Measurements from ENCODE around the gene KLRG1.

KLRG1 gene

GRCh38 chr12:8985213-8985754 is 4.1 kb upstream of the KLRG1 start:
- DNase-seq (ENCODE audit: low read depth in 2 of 2): no peak

DNA sequence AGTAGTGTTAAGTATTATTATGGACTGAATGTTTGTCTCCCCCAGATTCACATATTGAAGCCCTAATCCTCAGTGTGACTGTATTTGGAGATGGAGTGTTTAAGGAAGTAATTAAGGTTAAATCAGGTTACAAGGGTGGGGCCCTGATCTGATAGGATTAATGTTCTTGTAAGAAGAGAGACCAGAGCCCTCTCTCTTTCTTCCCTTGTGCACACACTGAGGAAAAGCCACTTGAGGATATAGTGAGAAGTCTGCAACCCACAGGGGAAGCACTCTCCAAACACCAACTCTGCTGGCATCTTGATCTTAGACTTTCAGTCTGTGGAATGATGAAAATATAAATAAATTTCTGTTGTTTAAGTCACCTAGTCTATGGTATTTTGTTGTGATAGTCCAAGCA is 2.2 kb upstream of the KLRG1 start:
- no peak for DNase-seq (ENCODE audit: low read depth in 2 of 2)

- DNase-seq (ENCODE audit: low read depth in 2 of 2): no peak
These were observed 1.7 kb upstream of the KLRG1 start for GRCh38 chr12:8987685-8988084.

DNA sequence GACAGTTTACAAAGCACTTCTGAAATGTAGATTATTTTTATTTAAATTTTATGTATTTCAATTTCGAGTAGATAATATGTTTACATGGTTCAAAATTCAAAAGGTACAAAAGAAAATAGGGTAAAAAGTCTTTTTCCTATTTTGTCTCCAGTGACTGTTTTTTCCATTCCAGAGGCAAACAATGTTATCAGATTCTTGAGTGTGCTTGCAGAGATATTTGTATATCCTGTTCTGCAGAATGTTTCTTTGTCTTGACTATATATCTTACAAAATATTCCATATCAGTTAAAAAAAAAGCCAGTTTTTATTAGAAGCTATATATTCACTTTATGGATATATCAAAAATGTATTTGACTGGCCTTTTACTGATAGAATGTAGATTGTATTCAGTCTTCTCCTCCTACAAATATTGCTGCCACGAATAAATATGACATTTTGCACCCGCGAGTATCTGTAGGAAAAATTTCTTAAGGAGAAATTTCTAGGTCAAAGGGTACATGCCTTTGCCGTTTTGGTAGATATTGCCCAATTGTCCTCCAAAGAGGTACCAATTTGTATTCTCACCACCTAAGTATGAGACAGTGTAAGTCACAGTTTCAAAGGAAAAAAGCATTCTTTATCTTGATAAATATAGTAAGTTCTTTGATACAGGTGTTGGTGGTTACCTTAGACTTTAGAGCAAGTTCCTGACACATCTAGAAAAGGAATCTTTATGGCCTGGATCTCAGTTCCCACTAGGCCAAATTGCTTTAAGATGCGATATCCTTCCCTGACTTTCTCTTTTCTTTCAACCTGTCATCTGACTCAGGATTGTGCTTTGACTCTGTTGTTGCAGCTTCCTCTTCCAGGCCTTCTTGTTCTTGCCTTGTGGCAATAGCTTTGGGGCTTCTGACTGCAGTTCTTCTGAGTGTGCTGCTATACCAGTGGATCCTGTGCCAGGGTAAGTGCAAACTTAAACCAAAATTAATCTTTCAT is 2.3 kb downstream of the KLRG1 start:
- DNase-seq (ENCODE audit: low read depth in 2 of 2): no peak

DNA sequence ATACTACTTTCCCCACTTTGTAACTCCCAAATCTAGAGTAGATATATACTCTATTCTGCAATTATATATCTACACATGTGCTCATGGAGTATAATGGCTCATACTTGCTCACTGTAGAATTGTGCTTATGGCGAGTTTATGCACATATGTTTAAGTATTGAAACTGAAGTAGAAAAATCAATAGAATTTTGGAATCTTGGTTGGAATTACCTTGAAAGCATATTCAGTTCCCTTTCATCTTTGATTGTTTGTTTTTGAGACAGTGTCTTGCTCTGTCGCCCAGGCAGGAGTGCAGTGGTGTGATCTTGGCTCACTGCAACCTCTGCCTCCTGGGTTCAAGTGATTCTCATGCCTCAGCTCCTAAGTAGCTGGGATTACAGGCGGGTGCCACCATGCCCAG is 4.5 kb downstream of the KLRG1 start:
- no peak for DNase-seq (ENCODE audit: low read depth in 2 of 2)

DNA sequence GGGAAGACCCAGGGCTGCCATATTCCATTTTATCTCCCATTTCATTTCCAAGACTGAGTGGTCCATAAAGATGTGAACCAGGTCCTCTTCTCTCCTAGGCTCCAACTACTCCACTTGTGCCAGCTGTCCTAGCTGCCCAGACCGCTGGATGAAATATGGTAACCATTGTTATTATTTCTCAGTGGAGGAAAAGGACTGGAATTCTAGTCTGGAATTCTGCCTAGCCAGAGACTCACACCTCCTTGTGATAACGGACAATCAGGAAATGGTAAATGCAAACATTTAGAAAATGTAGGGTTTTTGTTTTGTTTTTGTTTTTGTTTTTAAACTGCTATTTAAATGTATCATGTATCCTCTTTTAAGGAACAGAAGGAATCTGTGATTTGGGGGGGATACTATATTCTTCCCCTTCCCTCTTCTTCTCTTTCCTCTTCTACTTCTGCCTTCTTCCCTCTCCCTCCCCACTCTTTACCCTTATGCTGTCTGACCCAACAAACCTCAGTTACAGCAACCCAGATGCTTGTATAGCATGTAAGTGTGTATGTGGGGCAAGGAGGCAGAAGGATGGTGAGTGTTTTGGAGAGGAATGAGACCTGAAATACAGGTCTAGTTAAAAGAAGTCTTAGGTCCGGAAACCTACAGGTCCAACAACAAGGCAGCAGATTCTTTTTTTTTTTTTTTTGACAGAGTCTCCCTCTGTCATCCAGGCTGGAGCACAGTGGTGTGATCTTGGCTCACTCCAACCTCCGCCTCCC is 5.9 kb downstream of the KLRG1 start:
- DNase-seq (ENCODE audit: low read depth in 2 of 2): no peak

DNA sequence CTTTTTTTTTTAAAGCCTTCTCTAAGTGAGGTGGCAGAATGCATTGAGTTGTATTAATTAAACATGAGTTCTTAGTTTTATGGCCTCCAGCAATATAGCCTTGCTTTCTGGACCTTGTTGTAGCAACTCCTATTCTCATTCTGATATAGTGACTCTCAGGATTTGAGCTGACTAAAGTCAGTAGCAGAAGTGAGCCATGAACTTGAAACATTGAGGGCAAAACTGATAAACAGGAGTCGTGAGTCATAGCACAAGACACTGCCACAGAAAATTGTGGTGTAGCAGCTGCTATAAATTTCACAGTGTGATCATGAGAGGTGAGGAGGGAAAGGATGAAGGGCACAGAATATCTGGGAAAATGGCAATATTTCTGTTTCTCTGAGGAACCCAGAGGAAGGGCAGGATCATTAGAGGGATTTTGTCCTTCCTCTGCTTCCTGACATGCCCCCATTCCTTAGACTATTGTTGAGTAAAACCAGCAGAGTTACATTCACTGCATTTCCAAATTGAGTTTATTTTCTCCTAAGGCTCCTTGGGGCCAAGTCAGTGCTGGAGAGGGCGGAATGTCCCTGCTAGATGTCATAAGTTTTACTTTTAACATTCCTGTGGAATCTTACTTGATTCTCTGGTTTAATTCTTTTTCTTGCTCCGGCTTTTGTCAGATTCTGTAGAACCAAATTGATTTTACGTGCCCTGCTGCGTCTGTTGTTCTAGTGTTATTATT is 7.5 kb downstream of the KLRG1 start:
- DNase-seq (ENCODE audit: low read depth in 2 of 2): peak in 1 of 2 donors; percentile 7

DNA sequence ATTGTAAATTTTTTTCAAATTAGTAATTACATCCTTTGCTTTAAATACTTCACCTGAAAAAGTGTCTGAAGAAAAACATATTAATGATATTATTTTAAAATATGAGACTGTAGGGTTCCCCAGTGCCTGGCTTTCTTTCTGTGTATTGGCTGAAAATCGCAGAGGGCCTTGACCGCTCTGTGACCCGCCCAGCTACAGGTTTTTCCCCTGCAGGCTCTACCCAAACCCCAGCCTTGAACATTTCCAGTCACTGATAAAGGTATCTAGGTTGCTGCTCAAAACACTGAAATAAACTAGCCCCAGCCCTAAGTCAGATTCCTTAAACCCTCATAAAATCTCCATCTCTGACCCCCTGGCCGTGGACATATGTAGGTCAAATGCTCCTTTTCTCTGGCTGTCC is 11.9 kb downstream of the KLRG1 start:
- DNase-seq (ENCODE audit: low read depth in 2 of 2): no peak

- no peak for DNase-seq (ENCODE audit: low read depth in 2 of 2)
These were observed 13.0 kb downstream of the KLRG1 start for GRCh38 chr12:9002335-9002734.

GRCh38 chr12:9022592-9022991 is 33.2 kb downstream of the KLRG1 start:
- no peak for DNase-seq (ENCODE audit: low read depth in 2 of 2)

DNA sequence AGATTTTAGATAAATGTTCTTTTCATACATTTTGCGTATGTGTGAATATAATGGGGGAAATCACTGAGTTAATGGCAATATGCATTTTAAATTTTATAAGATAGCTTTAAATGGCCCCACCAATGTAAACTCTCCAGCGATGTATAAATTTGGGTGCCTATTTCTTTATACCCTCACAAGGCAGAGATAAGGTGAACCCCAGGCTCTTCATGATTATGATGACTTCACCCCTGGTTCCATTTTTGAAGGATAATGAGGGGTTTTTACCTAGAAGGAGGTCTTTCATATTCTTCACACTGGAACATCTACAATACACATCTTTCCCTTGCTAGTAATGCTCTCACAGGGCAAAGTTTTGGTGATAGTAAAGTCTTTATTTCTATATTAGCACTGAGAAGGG is 35.2 kb downstream of the KLRG1 start:
- no peak for DNase-seq (ENCODE audit: low read depth in 2 of 2)

DNA sequence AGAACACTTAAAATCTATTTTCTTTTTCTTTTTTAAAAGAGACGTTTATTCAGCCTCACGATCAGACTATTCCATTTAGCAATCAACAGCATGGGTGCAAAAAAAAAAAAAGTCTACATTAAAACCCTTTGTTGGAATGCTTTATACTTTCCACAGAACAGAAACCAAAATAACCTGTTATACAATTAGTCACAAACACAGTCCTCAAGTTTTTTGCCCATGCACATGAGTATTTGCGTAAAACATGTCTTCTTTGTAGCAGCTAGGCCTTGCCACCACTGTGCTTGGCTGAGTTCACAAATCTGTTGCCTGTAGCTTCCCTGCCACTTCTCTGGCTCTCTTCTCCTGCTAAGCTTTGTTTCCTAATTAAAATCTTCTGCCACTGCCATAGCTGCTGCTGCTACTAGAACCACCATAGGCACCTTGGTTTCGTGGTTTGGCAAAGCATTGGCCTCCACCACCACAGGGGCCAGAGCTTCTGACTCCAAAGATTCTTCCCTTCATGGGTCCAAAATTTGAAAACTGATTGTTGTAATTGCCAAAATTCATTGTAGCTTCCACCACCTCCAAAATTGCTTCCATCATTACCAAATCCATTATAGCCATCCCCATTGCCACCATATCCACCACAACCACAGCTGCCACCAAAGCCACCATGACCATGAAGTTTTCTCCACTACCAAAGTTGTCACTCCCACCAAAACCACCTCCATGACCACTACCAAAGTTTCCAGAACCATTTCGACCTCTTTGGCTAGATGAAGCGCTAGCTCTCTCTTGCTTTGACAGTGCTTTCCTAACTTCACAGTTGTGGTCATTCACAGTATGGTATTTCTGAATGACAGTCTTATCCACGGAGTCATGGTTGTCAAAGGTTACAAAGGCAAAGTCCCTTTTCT is 38.1 kb downstream of the KLRG1 start:
- DNase-seq (ENCODE audit: low read depth in 2 of 2): no peak

DNA sequence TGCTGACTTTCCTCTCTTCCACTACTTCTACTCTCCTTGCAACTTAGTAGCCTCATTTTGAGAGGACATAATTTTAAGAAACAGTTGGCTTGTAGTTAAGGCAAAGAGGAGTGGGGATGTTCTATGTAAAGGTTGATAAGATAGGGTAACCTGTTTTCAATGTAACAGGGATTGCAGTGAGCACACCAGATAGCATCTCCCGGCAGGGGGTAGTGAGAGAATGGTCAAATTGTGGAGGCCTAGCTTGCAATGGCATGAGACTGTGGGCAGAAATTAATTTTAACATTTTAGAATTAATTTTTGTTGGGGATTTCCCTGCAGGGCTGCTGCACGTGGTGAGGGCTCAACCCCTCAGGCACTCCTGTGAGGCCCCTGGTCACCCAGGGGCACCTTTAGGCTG is 41.4 kb downstream of the KLRG1 start:
- DNase-seq (ENCODE audit: low read depth in 2 of 2): no peak

GRCh38 chr12:9032202-9032964 is 43.0 kb downstream of the KLRG1 start:
- DNase-seq (ENCODE audit: low read depth in 2 of 2): no peak

- DNase-seq (ENCODE audit: low read depth in 2 of 2): no peak
These were observed 44.0 kb downstream of the KLRG1 start for GRCh38 chr12:9033265-9033887.

GRCh38 chr12:9034095-9034494 is 44.7 kb downstream of the KLRG1 start:
- DNase-seq (ENCODE audit: low read depth in 2 of 2): no peak

- no peak for DNase-seq (ENCODE audit: low read depth in 2 of 2)
These were observed 46.9 kb downstream of the KLRG1 start for GRCh38 chr12:9036227-9036626.

DNA sequence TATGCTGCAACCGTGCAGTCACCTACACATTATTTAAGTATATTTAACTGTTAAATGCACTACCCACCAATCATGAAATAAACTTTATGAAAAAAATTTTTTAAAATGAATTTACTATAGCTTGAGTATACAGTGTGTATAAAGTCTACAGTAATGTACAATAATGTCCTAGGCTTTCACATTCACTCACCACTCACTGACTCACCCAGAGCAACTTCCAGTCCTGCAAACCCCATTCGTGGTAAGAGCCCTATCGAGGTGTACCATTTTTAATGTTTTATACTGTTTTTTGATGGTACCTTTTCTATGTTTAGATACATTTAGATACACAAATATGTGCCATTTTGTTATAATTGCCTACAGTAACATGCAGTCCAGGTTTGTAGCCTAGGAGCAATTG is 48.1 kb downstream of the KLRG1 start:
- no peak for DNase-seq (ENCODE audit: low read depth in 2 of 2)

DNA sequence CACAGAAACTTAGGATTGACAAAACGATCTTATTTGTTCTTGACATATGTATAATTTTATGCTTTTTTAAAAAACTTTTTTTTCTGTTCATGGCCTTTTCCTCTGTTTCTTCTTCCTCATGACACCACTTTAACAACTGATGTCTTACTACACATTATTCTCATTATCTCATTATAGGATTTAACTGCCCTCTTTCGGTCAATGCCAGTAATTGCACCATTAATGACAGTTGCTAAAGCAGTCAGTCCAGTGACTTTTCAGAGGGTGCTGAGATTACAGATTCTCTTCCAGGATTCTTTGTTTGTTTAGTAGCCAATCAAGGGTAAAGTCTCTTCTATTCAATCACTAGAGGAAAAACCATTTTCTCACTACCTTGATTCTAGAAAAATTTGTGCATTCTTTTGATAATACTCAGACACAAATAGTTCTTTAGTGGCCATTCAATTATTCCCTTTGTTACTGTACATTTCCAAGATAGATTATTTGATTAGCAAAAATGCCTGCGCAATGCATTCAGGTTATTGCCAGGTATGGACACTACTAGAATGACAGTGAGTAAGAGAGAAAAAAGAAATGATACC is 50.1 kb downstream of the KLRG1 start:
- no peak for DNase-seq (ENCODE audit: low read depth in 2 of 2)

Measured in activated CD8-positive, alpha-beta memory T cell treated with anti-CD3 and anti-CD28 coated beads for 4 hours (primary cell).